NCI-H2227 (cell line): ENCODE measurements around the gene HOXA2.

Source experiments
- DNase-seq: peaks from one replicate; lab custom pipeline; 2025; ENCODE audit not compliant: unreplicated experiment; lab: John Stamatoyannopoulos, UW

HOXA2 gene

GRCh38 chr7:27102581-27103442, at the start of gene HOXA2:
HOXA2 (minus strand) TSS chr7:27102683; CDS start chr7:27102500, 183 bp downstream.
- DNase-seq: no peak

- DNase-seq: no peak
Observed at GRCh38 chr7:27151341-27151930, 49.0 kb upstream of the HOXA2 start.

GRCh38 chr7:27150568-27151340, 48.3 kb upstream of the HOXA2 start:
- DNase-seq: peak; percentile 81

- DNase-seq: no peak
Observed at GRCh38 chr7:27149842-27150567, 47.5 kb upstream of the HOXA2 start.

- DNase-seq: no peak
Observed at GRCh38 chr7:27148756-27149641, 46.5 kb upstream of the HOXA2 start.

- DNase-seq: no peak
Observed at GRCh38 chr7:27148031-27148755, 45.7 kb upstream of the HOXA2 start.

GRCh38 chr7:27147199-27148030, 44.9 kb upstream of the HOXA2 start, which contains the start of gene HOXA6:
HOXA6 (minus strand) TSS chr7:27147774; CDS start chr7:27147749, 25 bp downstream.
- no peak for DNase-seq

GRCh38 chr7:27146491-27147198, 44.2 kb upstream of the HOXA2 start:
- no peak for DNase-seq

- DNase-seq: no peak
Observed at GRCh38 chr7:27145914-27146412, 43.5 kb upstream of the HOXA2 start.

GRCh38 chr7:27145165-27145913, 42.9 kb upstream of the HOXA2 start:
- no peak for DNase-seq

GRCh38 chr7:27144781-27145164, 42.3 kb upstream of the HOXA2 start:
- no peak for DNase-seq

GRCh38 chr7:27143950-27144780, 41.7 kb upstream of the HOXA2 start:
- DNase-seq: no peak

GRCh38 chr7:27143023-27143949, 40.8 kb upstream of the HOXA2 start, which contains the start of gene HOXA5:
HOXA5 (minus strand) TSS chr7:27143681; CDS start chr7:27143607, 74 bp downstream.
- peak; percentile 76 for DNase-seq

- no peak for DNase-seq
Observed at GRCh38 chr7:27142580-27143022, 40.1 kb upstream of the HOXA2 start.
